GM21786 (cell line): ENCODE data around the gene NXN.
"Not testable (repeated sequence)": the region's sequence is repeated elsewhere in the genome, so short reads cannot be mapped to it uniquely, and the experiment has no call there.

Experiments used
- ATAC-seq: cut with Tn5 transposase; IDR thresholded peaks from one replicate; pipeline ENCODE4 v1.9.1; 2021; ENCODE audit not compliant: unreplicated experiment

Gene NXN

DNA sequence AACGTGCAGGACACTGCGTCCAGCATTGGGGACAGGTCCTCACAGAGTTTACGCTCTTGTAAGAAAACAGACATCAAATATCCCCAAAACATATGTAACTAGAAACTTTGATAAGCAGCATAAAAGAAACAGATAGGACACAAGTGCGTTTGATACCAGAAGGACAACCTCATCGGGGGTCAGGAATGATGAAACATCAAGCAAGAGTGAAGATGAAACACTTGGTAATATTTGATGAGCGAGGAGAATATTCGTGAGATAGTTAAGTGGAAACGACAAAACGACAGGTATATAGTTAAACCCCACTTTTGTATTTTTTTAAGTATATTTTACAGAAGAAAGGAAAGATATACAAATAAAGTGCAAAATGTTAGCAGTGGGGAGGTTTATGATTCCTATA, 55.9 kb downstream of the NXN start:
- ATAC-seq: no peak

DNA sequence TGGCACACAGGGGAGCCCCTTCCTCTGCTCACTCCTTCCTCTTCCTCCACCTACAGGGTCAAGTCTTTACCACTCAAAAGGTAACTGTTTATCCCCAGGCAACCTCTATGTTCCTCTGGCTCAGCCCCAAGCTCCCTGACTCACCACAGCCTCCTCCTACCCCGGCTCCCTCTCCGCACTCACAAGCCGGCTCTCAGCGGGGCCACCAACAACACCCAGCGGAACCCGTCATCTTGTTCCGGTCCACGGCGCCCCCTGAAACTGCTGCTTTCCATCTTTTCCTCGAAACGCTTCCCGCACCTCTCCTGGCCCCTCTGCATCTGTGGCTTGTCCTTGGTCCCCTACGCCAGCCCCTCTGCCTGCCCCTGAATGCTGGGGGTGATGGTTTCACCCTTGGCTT, 58.4 kb downstream of the NXN start:
- ATAC-seq: no peak

- ATAC-seq: no peak
Measured at GRCh38 chr17:920190-920589, 59.4 kb downstream of the NXN start.

DNA sequence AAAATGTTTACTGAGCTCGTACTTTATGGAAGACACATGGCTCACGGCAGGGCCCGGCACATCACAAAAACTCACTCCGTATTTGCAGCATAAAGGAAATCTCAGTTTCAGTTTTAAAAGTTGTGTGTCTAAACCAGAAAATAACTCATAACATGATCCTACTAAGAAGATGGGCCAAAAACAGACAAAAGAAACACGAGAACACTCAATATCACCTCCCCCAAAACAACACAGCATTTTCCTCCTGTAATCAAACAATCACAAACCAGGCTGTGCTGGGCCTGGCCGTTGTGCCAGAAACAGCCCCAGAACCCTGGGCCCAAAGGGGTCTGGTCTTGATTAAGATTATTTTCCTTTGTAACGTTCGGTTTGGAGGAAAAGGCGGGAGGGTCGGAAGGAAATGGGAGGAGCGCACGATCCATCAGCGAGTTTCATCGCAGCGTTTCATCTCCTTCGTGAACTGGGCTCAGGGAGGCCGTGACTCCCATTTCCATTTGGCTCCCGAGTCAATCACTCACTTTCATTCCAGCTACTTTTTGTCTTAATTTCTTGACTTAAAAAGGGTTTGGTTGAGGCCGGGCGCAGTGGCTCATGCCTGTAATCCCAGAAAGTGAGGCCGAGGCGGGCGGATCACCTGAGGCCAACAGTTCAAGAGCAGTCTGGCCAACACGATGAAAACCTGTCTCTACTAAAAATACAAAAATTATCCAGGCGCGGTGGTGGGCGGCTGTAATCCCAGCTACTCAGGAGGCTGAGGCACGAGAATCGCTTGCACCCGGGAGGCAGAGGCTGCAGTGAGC, 61.4 kb downstream of the NXN start:
- ATAC-seq: no peak

GRCh38 chr17:917391-917811, 62.2 kb downstream of the NXN start:
- ATAC-seq: no peak

DNA sequence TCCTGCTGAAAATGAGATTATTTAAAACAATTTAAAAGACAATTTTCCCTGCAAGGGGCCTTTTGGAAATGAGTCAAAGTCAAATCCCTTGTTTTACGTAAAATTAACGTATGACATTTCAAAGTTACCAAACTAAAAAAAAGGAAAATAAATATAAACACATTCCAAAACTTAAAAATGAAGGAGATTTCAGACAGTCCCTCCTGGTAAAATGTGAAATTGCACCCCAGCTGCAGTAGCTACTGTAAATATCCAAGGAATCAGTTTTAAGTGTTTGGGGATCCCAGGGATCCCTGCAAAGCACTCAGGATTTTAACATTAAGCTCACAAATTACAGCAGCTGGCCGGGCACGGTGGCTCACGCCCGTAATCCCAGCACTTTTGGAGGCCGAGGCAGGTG, 63.3 kb downstream of the NXN start:
- no peak for ATAC-seq

- no peak for ATAC-seq
Measured at GRCh38 chr17:915538-916201, 63.9 kb downstream of the NXN start.

- ATAC-seq: no peak
Measured at GRCh38 chr17:914561-914960, 65.0 kb downstream of the NXN start.

- no peak for ATAC-seq
Measured at GRCh38 chr17:913207-913606, 66.4 kb downstream of the NXN start.

GRCh38 chr17:909642-910323, 69.8 kb downstream of the NXN start:
- ATAC-seq: no peak

DNA sequence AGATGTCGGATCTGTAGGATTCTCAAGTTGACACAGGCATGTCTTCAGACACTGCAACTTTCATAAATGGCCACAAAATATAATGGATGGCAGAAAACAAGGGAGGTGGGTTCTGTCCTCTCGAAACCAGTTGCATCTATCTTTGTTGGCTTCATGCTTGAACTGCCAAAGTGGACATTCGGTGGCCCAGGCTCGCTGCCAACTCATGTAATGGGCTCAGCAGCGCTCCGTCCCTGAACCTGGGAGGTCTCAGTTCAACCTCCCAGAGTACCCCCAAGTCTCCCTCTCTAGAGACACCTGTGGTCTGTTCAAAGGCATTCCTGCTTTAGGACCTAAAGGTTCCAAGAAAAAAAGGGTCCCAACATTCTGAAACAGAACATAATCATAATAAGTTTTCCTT, 71.9 kb downstream of the NXN start:
- no peak for ATAC-seq

- not testable (repeated sequence) for ATAC-seq
Measured at GRCh38 chr17:905708-906107, 73.9 kb downstream of the NXN start.

GRCh38 chr17:903691-904481, 75.7 kb downstream of the NXN start:
- ATAC-seq: no peak

DNA sequence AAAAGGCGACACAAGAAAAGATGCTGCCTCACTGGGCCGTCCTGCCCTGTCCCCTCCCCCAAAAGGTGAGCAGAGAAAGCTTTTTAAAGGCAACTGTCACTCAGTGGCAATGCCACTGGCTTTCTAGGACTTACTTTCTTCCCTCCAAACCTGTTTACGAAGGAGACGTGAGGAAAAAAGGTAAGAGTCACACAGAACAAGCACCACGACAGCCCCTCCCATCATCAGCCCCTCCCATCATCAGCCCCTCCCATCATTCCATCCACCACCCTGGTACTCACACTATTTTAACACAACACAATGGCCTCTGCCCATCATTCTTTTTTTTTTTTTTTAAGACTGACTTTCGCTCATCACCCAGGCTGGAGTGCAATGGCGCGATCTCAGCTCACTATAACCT, 77.1 kb downstream of the NXN start:
- no peak for ATAC-seq

- ATAC-seq: no peak
Measured at GRCh38 chr17:901964-902363, 77.6 kb downstream of the NXN start.

- ATAC-seq: no peak
Measured at GRCh38 chr17:901191-901950, 78.2 kb downstream of the NXN start.

GRCh38 chr17:900336-900934, 79.1 kb downstream of the NXN start:
- no peak for ATAC-seq

DNA sequence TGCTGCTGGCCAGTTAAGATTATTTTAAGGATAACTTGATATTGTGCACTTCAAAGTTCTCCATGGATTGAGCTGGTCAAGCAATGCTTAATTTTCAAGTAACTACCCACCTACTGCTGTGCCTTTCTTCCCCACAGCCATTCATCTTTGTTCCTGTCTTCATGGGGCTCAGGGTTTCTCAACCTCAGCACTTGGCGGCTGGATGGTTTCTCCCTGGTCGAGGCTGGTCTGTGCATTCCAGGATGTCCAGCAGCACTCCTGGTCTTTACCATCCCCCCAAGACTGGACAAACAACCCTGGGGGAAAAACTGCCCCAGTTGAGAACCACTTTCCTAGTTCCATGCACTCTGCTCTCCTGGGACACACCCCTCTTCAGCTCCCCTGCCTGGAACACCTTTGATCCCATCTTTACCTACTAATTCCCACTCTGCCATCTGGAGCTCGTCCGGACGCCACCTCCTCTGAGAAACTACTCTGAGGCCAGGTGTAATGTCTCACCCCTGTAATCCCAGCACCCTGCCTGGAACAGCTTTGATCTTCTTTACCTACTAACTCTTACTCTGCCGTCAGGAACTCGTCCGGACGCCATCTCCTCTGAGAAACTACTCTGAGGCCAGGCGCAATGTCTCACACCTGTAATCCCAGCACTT, 81.5 kb downstream of the NXN start:
- ATAC-seq: no peak

DNA sequence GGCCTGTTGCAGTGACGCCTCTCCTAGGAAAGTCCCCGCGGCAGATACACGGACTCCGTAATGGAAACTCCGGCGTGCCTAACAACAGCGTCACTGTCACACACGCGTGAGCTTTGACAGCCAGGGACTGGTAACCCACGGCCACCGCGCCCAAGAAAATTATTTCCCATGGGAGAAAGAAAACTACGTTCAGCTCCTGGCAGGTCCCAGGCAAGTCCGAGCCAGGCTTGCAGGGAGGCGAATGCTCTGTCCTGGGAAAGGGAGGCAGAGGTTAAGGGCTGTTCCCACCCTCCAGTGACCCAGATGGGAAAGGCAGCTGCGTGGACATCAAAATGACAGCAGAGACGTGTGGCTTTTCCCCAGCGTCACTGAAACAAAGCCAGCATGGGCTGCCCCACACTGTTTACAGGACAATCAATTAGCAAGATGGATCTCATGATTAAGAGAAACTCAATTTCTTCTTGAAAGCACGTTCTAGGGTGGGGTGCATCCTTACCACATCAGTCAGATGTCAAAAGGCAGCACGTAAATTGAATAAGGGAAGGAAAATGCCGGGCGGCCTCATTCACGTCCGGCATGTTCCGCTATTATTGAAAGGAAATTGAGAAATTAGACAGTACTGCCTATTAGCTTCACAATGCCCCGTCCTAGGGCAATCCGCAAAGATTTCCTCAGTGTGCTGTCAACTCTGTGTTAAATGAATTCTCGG, 82.5 kb downstream of the NXN start:
- no peak for ATAC-seq
